ENCODE measurements around the gene MINDY3. TPM values are rescaled to one million over a fixed set of nuclear protein-coding genes. Genes with fewer than 3 reads are reported as not detected.
"Not testable (repeated sequence)": the region's sequence is repeated elsewhere in the genome, so short reads cannot be mapped to it uniquely, and the experiment has no call there.

MINDY3 gene
- polyA plus RNA-seq, 1 experiment: 28.7 TPM

- ChIA-PET CTCF (no interaction called here), POLR2A (no interaction called here)
- no peaks in the 10 kb centered on the region for H3K27me3 ChIP-seq (ENCODE audit: control insufficient read depth, insufficient read depth, low read length)
- no peak overlapping the region for H3K4me3 ChIP-seq (ENCODE audit: low read depth, low read length)
- TF ChIP-seq CTCF (IDR thresholded peaks at IDR 0.05; ENCODE audit: low read depth, low read length): no peak
- no peaks in the 10 kb centered on the region for H3K9me3 ChIP-seq (ENCODE audit: control insufficient read depth, insufficient read depth, low read length)
- no peak for DNase-seq (ENCODE audit: low read depth, low spot score)
- H3K27ac ChIP-seq (ENCODE audit: low read depth, low read length): no peak overlapping the region
Observed at GRCh38 chr10:15781381-15781960, 78.8 kb downstream of the MINDY3 start.

GRCh38 chr10:15780353-15781135, 79.8 kb downstream of the MINDY3 start:
- H3K9me3 ChIP-seq (ENCODE audit: control insufficient read depth, insufficient read depth, low read length): no peaks in the 10 kb centered on the region
- H3K27ac ChIP-seq (ENCODE audit: low read depth, low read length): no peak overlapping the region
- ChIA-PET POLR2A (no interaction called here), CTCF (interaction anchor here (0.8 kb wide), 1 partner anchor 55 kb away, joined by 4 read pairs; no protein-coding TSS in a partner anchor)
- H3K4me3 ChIP-seq (ENCODE audit: low read depth, low read length): no peak overlapping the region
- no peak for TF ChIP-seq CTCF (IDR thresholded peaks at IDR 0.05; ENCODE audit: low read depth, low read length)
- no peaks in the 10 kb centered on the region for H3K27me3 ChIP-seq (ENCODE audit: control insufficient read depth, insufficient read depth, low read length)
- DNase-seq (ENCODE audit: low read depth, low spot score): no peak

DNA sequence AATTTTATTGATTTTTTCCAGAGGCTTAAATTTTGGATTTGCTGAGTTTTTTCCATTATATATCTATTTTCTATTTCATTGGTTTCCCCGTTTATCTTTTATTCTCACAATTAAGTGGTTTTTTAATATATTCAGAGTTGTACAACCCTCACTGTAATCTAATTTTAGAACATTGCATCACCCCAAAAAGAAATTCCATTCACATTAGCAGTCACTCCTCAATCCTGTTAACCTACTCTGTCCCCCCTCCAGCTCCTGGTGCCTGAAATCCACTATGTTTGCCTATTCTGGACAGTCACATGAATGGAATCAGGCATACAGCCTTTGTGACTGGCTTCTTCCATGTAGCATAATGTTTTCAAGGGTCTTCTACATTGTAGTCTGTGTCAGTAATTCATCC, 84.8 kb downstream of the MINDY3 start:
- POLR2A ChIA-PET: no interaction called here
- peak; percentile 69 for DNase-seq (ENCODE audit: low read depth, low spot score)
- no peak for TF ChIP-seq CTCF (IDR thresholded peaks at IDR 0.05; ENCODE audit: low read depth, low read length)
- H3K27me3 ChIP-seq (ENCODE audit: control insufficient read depth, insufficient read depth, low read length): no peaks in the 10 kb centered on the region
- CTCF ChIA-PET: no interaction called here
- no peak overlapping the region for H3K4me3 ChIP-seq (ENCODE audit: low read depth, low read length)
- no peak overlapping the region for H3K27ac ChIP-seq (ENCODE audit: low read depth, low read length)
- H3K9me3 ChIP-seq (ENCODE audit: control insufficient read depth, insufficient read depth, low read length): no peaks in the 10 kb centered on the region

- DNase-seq (ENCODE audit: low read depth, low spot score); H3K27me3 ChIP-seq (ENCODE audit: control insufficient read depth, insufficient read depth, low read length); POLR2A ChIA-PET; CTCF ChIA-PET; H3K27ac ChIP-seq (ENCODE audit: low read depth, low read length); H3K9me3 ChIP-seq (ENCODE audit: control insufficient read depth, insufficient read depth, low read length); H3K4me3 ChIP-seq (ENCODE audit: low read depth, low read length): not testable (repeated sequence)
Observed at GRCh38 chr10:15774534-15774933, 85.8 kb downstream of the MINDY3 start.

DNA sequence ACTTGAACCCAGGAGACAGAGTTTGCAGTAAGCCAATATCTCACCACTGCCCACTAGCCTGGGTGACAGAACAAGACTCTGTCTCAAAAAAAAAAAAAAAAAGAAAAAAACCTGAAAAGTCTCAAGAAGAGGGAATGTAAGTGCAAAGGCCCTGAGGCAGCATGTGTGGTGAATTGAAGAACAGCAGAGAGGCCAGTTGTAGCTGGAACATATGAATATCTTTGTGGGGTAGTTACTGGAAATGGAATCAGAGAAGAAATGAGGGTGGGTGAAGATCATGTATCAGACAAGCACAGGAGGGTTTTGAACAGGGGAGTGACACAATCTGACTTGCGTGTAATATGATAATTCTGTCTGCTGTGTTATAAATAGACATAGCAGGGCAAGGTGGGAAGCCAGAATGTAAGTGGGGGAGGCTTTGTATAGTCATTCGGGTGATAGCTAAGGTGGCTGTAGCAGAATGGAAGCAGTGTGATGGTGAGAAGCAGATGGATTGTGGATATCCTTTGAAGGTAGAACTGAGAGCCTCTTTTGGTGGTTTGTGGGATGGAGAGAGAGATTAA, 95.3 kb downstream of the MINDY3 start:
- POLR2A ChIA-PET: no interaction called here
- no peak for TF ChIP-seq CTCF (IDR thresholded peaks at IDR 0.05; ENCODE audit: low read depth, low read length)
- CTCF ChIA-PET: no interaction called here
- DNase-seq (ENCODE audit: low read depth, low spot score): no peak
- Histone ChIP-seq H3K4me3 (ENCODE audit: low read depth, low read length) (no peak overlapping the region), H3K9me3 (ENCODE audit: control insufficient read depth, insufficient read depth, low read length) (no peaks in the 10 kb centered on the region; the same call in 1 of the 2 replicates), H3K27ac (ENCODE audit: low read depth, low read length) (no peak overlapping the region), H3K27me3 (ENCODE audit: control insufficient read depth, insufficient read depth, low read length) (no peaks in the 10 kb centered on the region)

All from AG04450 (cell line).